GOT3 (cell line): ENCODE measurements around the gene ERMAP.

Experiments used
- DNase-seq: peaks from one replicate; lab custom pipeline; 2025; ENCODE audit warnings: mixed read lengths; lab: John Stamatoyannopoulos, UW

Gene ERMAP

DNA sequence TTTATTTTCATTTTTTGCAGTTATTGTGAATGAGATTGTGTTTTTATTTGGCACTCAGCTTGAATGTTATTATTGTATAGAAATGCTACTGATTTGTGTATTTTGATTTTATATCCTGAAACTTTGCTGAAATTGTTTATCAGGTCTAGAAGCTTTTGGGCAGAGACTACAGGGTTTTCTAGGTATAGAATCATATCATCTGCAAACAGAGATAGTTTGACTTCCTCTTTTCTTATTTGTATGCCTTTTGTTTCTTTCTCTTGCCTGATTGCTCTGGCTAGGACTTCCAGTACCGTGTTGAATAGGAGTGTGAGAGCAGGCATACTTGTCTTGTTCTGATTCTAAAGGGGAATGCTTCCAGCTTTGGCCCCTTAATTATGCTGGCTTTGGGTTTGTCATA, 56.7 kb downstream of the ERMAP start:
- no peak for DNase-seq

DNA sequence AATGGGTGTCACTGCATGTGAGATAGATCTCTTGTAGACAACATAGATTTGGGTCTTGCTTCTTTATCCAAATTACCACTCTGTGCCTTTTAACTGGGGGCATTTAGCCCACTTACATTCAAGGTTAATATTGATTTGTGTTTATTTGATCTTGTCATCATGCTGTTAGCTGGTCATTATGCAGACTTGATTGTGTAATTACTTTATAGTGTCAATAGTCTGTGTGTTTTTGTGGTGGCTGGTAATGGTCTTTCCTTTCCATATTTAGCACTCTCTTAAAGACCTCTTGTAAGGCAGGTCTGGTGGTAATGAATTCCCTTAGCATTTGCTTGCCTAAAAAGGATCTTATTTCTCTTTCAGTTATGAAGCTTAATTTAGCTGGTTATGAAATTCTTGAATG, 59.1 kb downstream of the ERMAP start:
- DNase-seq, result no peak

DNA sequence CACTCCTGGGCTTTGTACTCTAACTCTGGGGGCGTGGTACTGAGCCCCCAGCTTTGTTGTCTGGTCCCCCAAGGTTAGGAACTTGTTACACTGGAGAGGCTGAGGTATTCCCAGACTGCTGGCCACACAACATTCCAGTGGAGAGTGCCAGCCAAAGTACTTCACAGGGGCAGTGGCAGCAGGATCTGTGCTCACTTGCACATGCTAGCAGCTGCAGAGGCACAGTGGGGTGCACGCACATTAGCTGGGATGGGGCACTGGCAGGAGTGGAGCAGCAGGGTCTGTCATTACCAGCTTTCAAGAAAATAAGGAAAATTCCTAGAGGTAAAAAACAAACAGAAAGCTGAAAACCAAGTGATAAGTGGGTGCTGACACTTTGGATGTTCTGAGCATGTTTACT, 60.5 kb downstream of the ERMAP start:
- no peak for DNase-seq

DNA sequence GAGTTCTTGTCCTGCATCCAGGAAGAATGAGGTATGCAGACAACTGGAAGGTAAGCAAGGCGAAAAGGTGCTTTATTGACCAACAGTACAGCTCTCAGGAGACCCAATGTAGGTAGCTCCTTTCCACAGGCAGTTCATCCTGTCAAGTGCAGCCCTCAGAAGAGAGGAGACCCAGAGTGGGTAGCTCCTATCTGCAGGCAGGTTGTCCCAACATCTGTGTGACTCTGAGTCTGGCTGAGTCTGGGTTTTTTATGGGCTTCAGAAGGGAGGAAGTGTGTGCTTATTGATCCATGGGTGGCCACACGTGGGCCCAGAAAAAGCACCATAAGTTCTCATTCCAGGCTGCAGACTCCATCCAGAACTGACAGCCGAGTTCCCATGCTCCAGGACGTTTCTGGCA, 63.5 kb downstream of the ERMAP start:
- no peak for DNase-seq

DNA sequence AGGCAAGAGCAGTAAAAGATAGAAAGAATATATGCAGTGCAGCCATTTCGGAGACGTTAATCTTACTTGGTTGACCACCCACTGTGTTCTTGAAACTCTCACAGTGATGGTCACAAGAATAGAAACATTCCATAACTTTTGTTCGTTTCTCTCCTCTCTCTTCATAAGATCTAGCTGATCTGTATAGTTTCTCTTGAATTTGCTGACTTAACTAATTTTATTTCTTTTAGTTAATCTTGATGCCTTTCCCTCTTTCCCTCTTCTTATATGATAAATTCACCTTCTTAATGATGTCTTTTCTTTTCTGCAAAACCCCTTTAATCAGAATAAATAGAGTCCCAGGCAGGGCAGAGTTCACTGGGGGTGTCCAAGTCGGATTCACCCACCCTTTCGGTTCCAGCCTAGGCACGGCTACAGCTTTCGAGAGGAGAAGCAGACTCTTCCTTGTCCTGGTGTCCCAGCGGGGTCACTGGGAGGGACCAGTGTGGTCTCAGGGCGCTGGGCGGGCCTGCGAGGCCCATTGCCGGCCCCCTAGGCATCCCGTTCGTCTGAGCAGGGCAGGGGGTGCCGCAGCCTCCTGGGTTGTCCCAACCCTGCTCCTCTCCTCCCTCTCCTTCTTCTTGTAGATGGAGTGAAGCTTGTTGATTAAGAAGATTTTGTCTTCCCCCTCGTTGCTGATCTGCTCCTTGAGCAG, 69.3 kb downstream of the ERMAP start:
- no peak for DNase-seq

DNA sequence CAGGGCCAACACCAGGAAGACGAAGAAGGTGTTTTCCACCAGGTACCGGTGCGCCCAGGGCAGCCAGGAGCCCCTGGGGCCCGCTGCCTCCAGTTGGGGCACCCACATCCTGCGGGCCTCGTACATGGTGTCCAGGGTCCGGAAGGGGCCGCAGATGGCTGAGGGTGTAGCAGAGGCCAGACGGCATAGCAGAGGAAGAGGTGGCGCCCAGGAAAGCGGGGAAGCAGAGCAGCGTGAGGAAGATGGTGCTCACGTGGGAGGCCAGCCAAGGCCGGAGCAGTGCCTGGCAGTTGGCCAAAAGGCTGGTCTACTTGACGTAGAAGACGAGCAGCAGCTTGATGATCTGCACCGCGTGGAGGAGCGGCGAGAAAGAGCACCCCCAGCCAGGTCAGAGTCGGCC, 69.9 kb downstream of the ERMAP start:
- DNase-seq, result no peak

DNA sequence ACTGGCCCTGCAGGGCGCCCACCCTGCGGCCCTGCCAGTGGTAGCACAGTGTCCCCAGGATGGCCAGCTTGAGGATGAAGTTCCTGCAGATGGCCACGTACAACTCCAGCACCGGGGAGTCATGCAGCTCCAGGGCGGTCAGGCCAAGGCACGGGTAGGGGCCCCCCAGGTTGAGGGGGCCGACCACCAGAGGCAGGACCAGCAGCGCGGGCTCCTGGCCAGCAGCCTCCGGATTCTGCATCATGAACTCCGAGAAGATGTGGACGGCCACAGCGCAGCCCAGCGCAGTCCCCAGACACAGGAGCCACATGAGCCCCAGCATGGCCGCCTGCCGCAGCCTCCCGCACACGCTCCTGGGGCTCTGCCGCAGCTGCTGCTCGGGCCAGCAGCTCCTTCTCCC, 70.4 kb downstream of the ERMAP start:
- DNase-seq, result no peak

DNA sequence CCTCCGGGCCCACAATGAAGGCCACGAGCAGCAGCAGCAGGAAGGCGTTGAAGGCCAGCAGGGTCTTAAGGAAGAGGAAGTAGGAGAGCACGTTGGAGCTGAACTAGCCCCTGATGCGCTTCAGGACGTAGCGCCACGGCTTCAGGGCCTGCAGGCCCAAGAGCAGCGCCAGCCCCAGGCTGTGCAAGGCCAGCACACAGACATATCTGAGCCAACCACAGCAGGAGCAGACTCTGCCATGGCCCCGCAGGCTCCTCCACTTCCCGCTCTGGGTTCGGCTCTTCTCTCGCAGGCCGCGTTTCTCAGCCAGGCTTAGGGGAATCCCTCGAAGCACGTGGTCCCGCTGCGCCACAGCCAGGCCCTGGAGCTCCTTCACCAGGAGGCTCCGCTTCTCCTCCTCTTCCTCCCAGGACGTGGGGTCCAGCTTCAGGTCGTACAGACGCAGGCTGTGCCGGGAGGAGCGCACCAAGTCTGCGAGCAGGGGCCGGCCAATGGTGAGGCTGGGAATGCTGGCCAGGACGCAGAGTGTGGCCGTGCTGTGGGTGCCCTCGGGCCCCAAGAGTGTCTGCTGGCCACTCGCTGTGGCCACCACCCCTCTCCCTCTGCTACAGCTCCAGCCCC, 71.2 kb downstream of the ERMAP start:
- DNase-seq, result no peak

DNA sequence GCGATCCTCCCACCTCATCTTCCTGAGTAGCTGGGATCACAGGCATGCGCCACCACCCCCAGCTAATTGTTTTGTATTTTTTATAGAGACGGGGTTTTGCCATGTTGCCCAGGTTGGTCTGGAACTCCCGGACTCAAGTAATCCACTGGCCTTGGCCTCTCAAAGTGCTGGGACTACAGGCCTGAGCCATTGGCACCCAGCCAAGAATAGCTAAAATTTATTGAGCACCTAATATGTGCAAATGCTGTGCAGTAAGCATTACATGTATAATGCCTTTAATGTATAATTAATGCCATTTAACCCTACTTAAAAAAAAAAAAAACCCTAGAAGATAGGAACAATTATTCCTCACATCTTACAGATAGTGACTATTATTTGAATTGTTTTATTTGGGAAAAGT, 72.3 kb downstream of the ERMAP start:
- no peak for DNase-seq

DNA sequence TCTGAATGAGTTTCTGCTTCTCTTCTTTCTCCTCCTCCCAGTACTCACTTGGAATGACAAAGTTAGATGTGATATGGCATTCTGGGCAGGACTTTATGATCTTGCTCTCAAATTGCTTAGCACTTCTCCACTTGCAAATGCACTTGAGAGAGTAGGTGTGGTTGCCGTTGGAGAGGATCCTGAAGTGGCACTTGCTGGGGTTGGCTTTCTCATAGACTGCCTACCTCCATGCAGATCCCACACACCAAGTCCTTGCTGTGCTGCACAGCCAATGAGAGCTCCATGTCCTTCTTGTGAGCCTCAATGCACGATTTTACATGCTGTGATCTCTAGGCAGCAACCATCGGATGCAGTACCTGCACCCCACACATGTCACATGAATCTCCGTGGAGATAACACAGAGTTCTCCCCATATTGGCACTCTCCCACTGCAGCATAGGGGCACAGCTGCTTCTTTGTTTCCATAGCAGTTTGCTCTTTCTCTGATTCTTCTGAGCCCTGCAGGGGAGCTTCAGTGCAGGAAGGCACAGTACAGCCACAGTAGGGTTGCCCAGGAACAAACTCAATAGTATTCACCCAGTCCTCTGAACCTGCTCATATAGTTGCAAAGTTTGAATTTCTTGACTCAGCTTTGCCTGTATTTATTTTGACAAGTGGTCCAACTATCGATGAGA, 74.7 kb downstream of the ERMAP start:
- DNase-seq, result no peak
